Endothelial cell of umbilical vein (primary cell): ENCODE results near the gene NFATC4.

Source experiments
- CTCF ChIP-seq, 2 donors: IDR thresholded peaks; 1 replicate in 1 of 2; 2 replicates in 1 of 2; pipeline ENCODE4 v1.5.1; 2011; ENCODE audit warnings: low read length in 2 of 2, mild to moderate bottlenecking in 2 of 2, moderate library complexity in 2 of 2, control low read depth in 1 of 2, inconsistent platforms in 1 of 2, low read depth in 1 of 2; ENCODE audit not compliant: insufficient read depth in 1 of 2; ENCODE audit errors: extremely low read depth in 1 of 2
- EZH2 ChIP-seq: IDR thresholded peaks from 2 replicates; pipeline ENCODE4 v1.6.1; 2012; ENCODE audit warnings: borderline replicate concordance, low read depth, mild to moderate bottlenecking, moderate library complexity, low read length, inconsistent platforms; ENCODE audit not compliant: severe bottlenecking
- FOS ChIP-seq: IDR thresholded peaks from 2 replicates; pipeline ENCODE4 v1.6.1; 2011; ENCODE audit warnings: mild to moderate bottlenecking, low read length, moderate library complexity, borderline replicate concordance; ENCODE audit not compliant: insufficient read depth
- GATA2 ChIP-seq: IDR thresholded peaks from 2 replicates; pipeline ENCODE4 v1.7.0; 2011; ENCODE audit warnings: low read depth, mild to moderate bottlenecking, moderate library complexity, mixed read lengths, low read length; ENCODE audit not compliant: insufficient read length, insufficient read depth
- JUN ChIP-seq: IDR thresholded peaks from 2 replicates; pipeline ENCODE4 v1.6.1; 2011; ENCODE audit warnings: borderline replicate concordance, low read depth; ENCODE audit not compliant: insufficient read length, insufficient read depth
- MAX ChIP-seq: IDR thresholded peaks from 2 replicates; pipeline ENCODE4 v1.6.1; 2011; ENCODE audit not compliant: insufficient read depth, insufficient read length
- POLR2A ChIP-seq: IDR thresholded peaks from 2 replicates; pipeline ENCODE4 v1.6.1; 2012; ENCODE audit warnings: low read depth, mild to moderate bottlenecking, control low read depth, low read length
- POLR2AphosphoS5 ChIP-seq: IDR thresholded peaks from 2 replicates; pipeline ENCODE4 v1.6.1; 2012; ENCODE audit warnings: low read depth, mild to moderate bottlenecking, control low read depth, low read length, moderate library complexity; ENCODE audit not compliant: insufficient read depth

GRCh38 chr14:24385524-24385923 is 17.5 kb downstream of the NFATC4 start:
- TF ChIP-seq CTCF (IDR thresholded peaks at IDR 0.05; ENCODE audit: extremely low read depth in 1 of 2, insufficient read depth in 1 of 2, low read depth in 1 of 2, low read length in 2 of 2) (no peak), POLR2AphosphoS5 (no peak), POLR2A (no peak), EZH2 (no peak), FOS (no peak), MAX (no peak), JUN (no peak), GATA2 (no peak)
